ENCODE results near the gene LRRC4.
A peak's percentile ranks its signal among the peaks of the same experiment; 100 is the strongest.

Gene LRRC4

GRCh38 chr7:128040205-128040604 lies 9.0 kb upstream of the LRRC4 start:
- ChIA-PET POLR2A (no interaction called here), CTCF (interaction anchor here (4.1 kb wide), 1 partner anchor 12 kb away, joined by 19 read pairs; no protein-coding TSS in a partner anchor)
- Histone ChIP-seq H3K27ac (ENCODE audit: insufficient read depth in 1 of 2, low read depth in 1 of 2, low read length in 2 of 2, poor library complexity in 1 of 2, severe bottlenecking in 2 of 2) (no peak overlapping the region), H3K36me3 (ENCODE audit: control insufficient read depth in 4 of 4, insufficient read depth in 4 of 4, low read length in 3 of 4) (peaks cover 0 to 15% (median 0%) of the 10 kb centered on the region in 4 experiments), H3K27me3 (replicated peaks in 2 of 5; ENCODE audit: control insufficient read depth in 4 of 5, insufficient read depth in 5 of 5, low read length in 4 of 5) (no peaks in the 10 kb centered on the region), H3K4me1 (ENCODE audit: control extremely low read depth in 1 of 4, control insufficient read depth in 4 of 4, insufficient read depth in 4 of 4, low read length in 3 of 4) (peaks cover 0 to 1% (median 0%) of the 10 kb centered on the region in 4 experiments), H3K4me3 (ENCODE audit: control insufficient read depth in 1 of 7, extremely low read depth in 1 of 7, insufficient read depth in 4 of 7, low read depth in 2 of 7, low read length in 6 of 7) (no peak overlapping the region), H3K9me3 (ENCODE audit: control extremely low read depth in 1 of 5, control insufficient read depth in 4 of 5, insufficient read depth in 2 of 5, low read depth in 1 of 5, low read length in 4 of 5) (no peaks in the 10 kb centered on the region)
- WGBS (ENCODE audit: insufficient coverage), result 92% methylated on average over 2 of the region's 3 CpGs
- no peak for DNase-seq

GRCh38 chr7:128039544-128039953 lies 8.3 kb upstream of the LRRC4 start:
- Histone ChIP-seq H3K9me3 (ENCODE audit: control extremely low read depth in 1 of 5, control insufficient read depth in 4 of 5, insufficient read depth in 2 of 5, low read depth in 1 of 5, low read length in 4 of 5) (no peaks in the 10 kb centered on the region), H3K27me3 (replicated peaks in 2 of 5; ENCODE audit: control insufficient read depth in 4 of 5, insufficient read depth in 5 of 5, low read length in 4 of 5) (peaks cover 0 to 2% (median 2%) of the 10 kb centered on the region in 5 experiments), H3K27ac (ENCODE audit: insufficient read depth in 1 of 2, low read depth in 1 of 2, low read length in 2 of 2, poor library complexity in 1 of 2, severe bottlenecking in 2 of 2) (no peak overlapping the region), H3K36me3 (ENCODE audit: control insufficient read depth in 4 of 4, insufficient read depth in 4 of 4, low read length in 3 of 4) (peaks cover 0 to 15% (median under 1%) of the 10 kb centered on the region in 4 experiments), H3K4me3 (ENCODE audit: control insufficient read depth in 1 of 7, extremely low read depth in 1 of 7, insufficient read depth in 4 of 7, low read depth in 2 of 7, low read length in 6 of 7) (no peak overlapping the region), H3K4me1 (ENCODE audit: control extremely low read depth in 1 of 4, control insufficient read depth in 4 of 4, insufficient read depth in 4 of 4, low read length in 3 of 4) (no peaks in the 10 kb centered on the region)
- POLR2A ChIA-PET, result no interaction called here
- WGBS (ENCODE audit: insufficient coverage), result 100% methylated on average over 3 of the region's 4 CpGs
- no peak for DNase-seq
- CTCF ChIA-PET, result interaction anchor here (0.8 to 4.1 kb wide), 2 partner anchors 9 to 12 kb away, joined by 3 to 19 read pairs; no protein-coding TSS in a partner anchor

DNA sequence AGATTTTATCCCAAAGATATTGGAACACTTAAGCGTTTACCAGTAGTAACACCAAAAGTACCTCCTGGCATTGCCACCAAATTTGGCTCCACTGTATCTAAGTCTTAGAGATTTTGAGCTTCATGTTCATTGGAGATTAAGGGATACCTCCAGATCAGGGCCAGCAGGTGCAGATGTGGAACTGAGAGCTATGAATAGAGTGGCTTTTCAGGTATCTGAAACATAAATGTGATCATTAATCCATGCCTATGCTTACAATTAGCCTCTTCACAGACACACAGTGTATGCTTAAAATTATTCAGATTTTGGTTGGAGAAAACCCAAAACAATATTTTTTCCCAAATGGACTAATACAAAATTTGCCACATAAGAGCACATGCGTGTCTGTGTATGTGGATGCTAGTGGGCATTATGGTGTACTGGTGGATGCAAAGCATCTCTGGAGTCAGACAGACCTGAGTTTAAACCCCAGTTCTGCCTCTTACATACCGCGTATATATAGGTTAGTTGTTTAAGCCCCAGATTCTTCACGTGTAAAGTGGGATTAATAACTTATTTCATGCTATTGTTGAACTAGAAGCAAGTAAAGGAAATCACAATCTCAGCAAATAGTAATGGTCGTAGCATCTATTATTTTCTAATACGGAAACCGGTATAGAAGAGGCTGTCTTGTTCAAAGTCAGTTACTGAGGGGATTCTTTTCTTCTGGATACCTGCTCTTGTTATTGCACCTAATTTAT lies 6.8 kb upstream of the LRRC4 start:
- H3K4me1 ChIP-seq (ENCODE audit: control extremely low read depth in 1 of 4, control insufficient read depth in 4 of 4, insufficient read depth in 4 of 4, low read length in 3 of 4), result no peaks in the 10 kb centered on the region
- ChIA-PET CTCF (interaction anchor here (1.1 kb wide), 1 partner anchor 16 kb away, joined by 3 read pairs; no protein-coding TSS in a partner anchor), POLR2A (no interaction called here)
- H3K27ac ChIP-seq (ENCODE audit: insufficient read depth in 1 of 2, low read depth in 1 of 2, low read length in 2 of 2, poor library complexity in 1 of 2, severe bottlenecking in 2 of 2), result no peak overlapping the region
- H3K4me3 ChIP-seq (ENCODE audit: control insufficient read depth in 1 of 7, extremely low read depth in 1 of 7, insufficient read depth in 4 of 7, low read depth in 2 of 7, low read length in 6 of 7), result no peak overlapping the region
- 100% methylated on average over 1 of the region's 8 CpGs for WGBS (ENCODE audit: insufficient coverage)
- no peak for DNase-seq
- peaks cover 0 to 14% (median 1%) of the 10 kb centered on the region in 4 experiments for H3K36me3 ChIP-seq (ENCODE audit: control insufficient read depth in 4 of 4, insufficient read depth in 4 of 4, low read length in 3 of 4)
- peaks cover 1 to 13% (median 9%) of the 10 kb centered on the region in 5 experiments for H3K27me3 ChIP-seq (replicated peaks in 2 of 5; ENCODE audit: control insufficient read depth in 4 of 5, insufficient read depth in 5 of 5, low read length in 4 of 5)
- H3K9me3 ChIP-seq (ENCODE audit: control extremely low read depth in 1 of 5, control insufficient read depth in 4 of 5, insufficient read depth in 2 of 5, low read depth in 1 of 5, low read length in 4 of 5), result no peaks in the 10 kb centered on the region

DNA sequence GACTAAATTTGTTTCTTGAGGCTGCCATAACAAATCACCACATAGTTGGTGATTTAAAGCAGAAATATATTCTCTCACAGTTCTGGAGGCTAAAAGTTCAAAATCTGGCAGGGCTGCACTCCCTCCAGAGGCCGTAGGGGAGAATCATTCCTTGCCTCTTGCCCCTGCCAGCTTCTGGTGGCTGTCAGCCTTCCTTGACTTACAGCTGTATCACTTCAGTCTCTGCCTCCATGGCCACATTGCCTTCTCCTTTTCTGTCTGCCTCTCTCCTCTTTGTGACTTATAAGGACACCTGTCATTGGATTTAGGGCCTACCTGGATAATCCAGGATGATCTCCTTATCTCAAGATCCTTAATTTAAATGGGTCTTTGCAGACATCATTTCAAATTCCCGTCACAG lies 5.8 kb upstream of the LRRC4 start:
- POLR2A ChIA-PET, result no interaction called here
- Histone ChIP-seq H3K4me3 (ENCODE audit: control insufficient read depth in 1 of 7, extremely low read depth in 1 of 7, insufficient read depth in 4 of 7, low read depth in 2 of 7, low read length in 6 of 7) (no peak overlapping the region), H3K27ac (ENCODE audit: insufficient read depth in 1 of 2, low read depth in 1 of 2, low read length in 2 of 2, poor library complexity in 1 of 2, severe bottlenecking in 2 of 2) (no peak overlapping the region), H3K36me3 (ENCODE audit: control insufficient read depth in 4 of 4, insufficient read depth in 4 of 4, low read length in 3 of 4) (peaks cover 0 to 10% (median 1%) of the 10 kb centered on the region in 4 experiments), H3K4me1 (ENCODE audit: control extremely low read depth in 1 of 4, control insufficient read depth in 4 of 4, insufficient read depth in 4 of 4, low read length in 3 of 4) (peaks cover 0 to 9% (median 7%) of the 10 kb centered on the region in 4 experiments), H3K27me3 (replicated peaks in 2 of 5; ENCODE audit: control insufficient read depth in 4 of 5, insufficient read depth in 5 of 5, low read length in 4 of 5) (peaks cover 6 to 21% (median 14%) of the 10 kb centered on the region in 5 experiments), H3K9me3 (ENCODE audit: control extremely low read depth in 1 of 5, control insufficient read depth in 4 of 5, insufficient read depth in 2 of 5, low read depth in 1 of 5, low read length in 4 of 5) (no peaks in the 10 kb centered on the region)
- no peak for DNase-seq
- CTCF ChIA-PET, result interaction anchor here (1.0 kb wide), 1 partner anchor 9 kb away, joined by 3 read pairs; no protein-coding TSS in a partner anchor
- WGBS (ENCODE audit: insufficient coverage), result 94% methylated on average over 2 of the region's 2 CpGs

- H3K4me1 ChIP-seq (ENCODE audit: control extremely low read depth in 1 of 4, control insufficient read depth in 4 of 4, insufficient read depth in 4 of 4, low read length in 3 of 4), result peaks cover 0 to 15% (median 11%) of the 10 kb centered on the region in 4 experiments
- peaks cover 6 to 25% (median 14%) of the 10 kb centered on the region in 5 experiments for H3K27me3 ChIP-seq (replicated peaks in 2 of 5; ENCODE audit: control insufficient read depth in 4 of 5, insufficient read depth in 5 of 5, low read length in 4 of 5)
- no peaks in the 10 kb centered on the region for H3K9me3 ChIP-seq (ENCODE audit: control extremely low read depth in 1 of 5, control insufficient read depth in 4 of 5, insufficient read depth in 2 of 5, low read depth in 1 of 5, low read length in 4 of 5)
- 86% methylated on average over 1 of the region's 4 CpGs for whole genome bisulfite sequencing (ENCODE audit: insufficient coverage)
- ChIA-PET CTCF (interaction anchor here (0.6 to 2.1 kb wide), 4 partner anchors 9 to 328 kb away, joined by 3 to 5 read pairs (median 4); no protein-coding TSS in a partner anchor), POLR2A (no interaction called here)
- peaks cover 0 to 5% (median 1%) of the 10 kb centered on the region in 4 experiments for H3K36me3 ChIP-seq (ENCODE audit: control insufficient read depth in 4 of 4, insufficient read depth in 4 of 4, low read length in 3 of 4)
- no peak for DNase-seq
- no peak overlapping the region for H3K27ac ChIP-seq (ENCODE audit: insufficient read depth in 1 of 2, low read depth in 1 of 2, low read length in 2 of 2, poor library complexity in 1 of 2, severe bottlenecking in 2 of 2)
- H3K4me3 ChIP-seq (ENCODE audit: control insufficient read depth in 1 of 7, extremely low read depth in 1 of 7, insufficient read depth in 4 of 7, low read depth in 2 of 7, low read length in 6 of 7), result no peak overlapping the region
Measured at GRCh38 chr7:128036226-128036940, 5.1 kb upstream of the LRRC4 start.

DNA sequence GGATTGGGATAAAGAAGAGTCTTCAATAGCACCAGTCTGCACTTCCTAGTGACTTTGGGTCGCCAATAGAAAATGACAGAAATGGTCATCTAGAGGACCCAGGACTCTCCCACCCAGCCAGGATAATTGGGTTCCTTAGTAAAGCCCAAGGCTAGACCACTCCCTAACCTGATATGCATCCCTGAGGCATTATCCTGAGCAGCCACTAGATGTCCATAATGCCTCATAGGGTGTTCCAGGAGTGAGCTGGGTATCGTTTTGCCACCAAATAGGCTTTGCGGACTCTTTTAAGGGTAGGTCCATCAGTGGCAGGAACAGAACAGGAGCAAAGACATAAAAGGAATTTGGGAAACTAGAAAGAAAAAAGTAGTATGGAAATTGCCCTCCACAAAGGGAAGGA lies 4.5 kb upstream of the LRRC4 start:
- Histone ChIP-seq H3K27ac (ENCODE audit: insufficient read depth in 1 of 2, low read depth in 1 of 2, low read length in 2 of 2, poor library complexity in 1 of 2, severe bottlenecking in 2 of 2) (no peak overlapping the region), H3K9me3 (ENCODE audit: control extremely low read depth in 1 of 5, control insufficient read depth in 4 of 5, insufficient read depth in 2 of 5, low read depth in 1 of 5, low read length in 4 of 5) (no peaks in the 10 kb centered on the region), H3K27me3 (replicated peaks in 2 of 5; ENCODE audit: control insufficient read depth in 4 of 5, insufficient read depth in 5 of 5, low read length in 4 of 5) (peaks cover 6 to 30% (median 14%) of the 10 kb centered on the region in 5 experiments), H3K4me3 (ENCODE audit: control insufficient read depth in 1 of 7, extremely low read depth in 1 of 7, insufficient read depth in 4 of 7, low read depth in 2 of 7, low read length in 6 of 7) (no peak overlapping the region), H3K4me1 (ENCODE audit: control extremely low read depth in 1 of 4, control insufficient read depth in 4 of 4, insufficient read depth in 4 of 4, low read length in 3 of 4) (peaks cover 0 to 20% (median 15%) of the 10 kb centered on the region in 4 experiments), H3K36me3 (ENCODE audit: control insufficient read depth in 4 of 4, insufficient read depth in 4 of 4, low read length in 3 of 4) (peaks cover 0 to 5% (median 1%) of the 10 kb centered on the region in 4 experiments)
- 97% methylated on average over 3 of the region's 3 CpGs for WGBS (ENCODE audit: insufficient coverage)
- ChIA-PET POLR2A (no interaction called here), CTCF (interaction anchor here (1.9 to 2.1 kb wide), 2 partner anchors 173 to 328 kb away, joined by 5 read pairs; no protein-coding TSS in a partner anchor)
- peak in 2 of 3 donors; percentile 22 to 24 for DNase-seq

All from common myeloid progenitor, CD34-positive (primary cell).